Type B pancreatic cell (in vitro differentiated cells): ENCODE measurements around the gene EFCAB6. TPM values are rescaled to one million over a fixed set of nuclear protein-coding genes. Genes with fewer than 3 reads are reported as not detected.

Experiments used
- DNase-seq: peaks from one replicate; pipeline ENCODE4 v3.0.0; 2021; ENCODE audit warnings: mixed read lengths; ENCODE audit not compliant: unreplicated experiment; ENCODE audit errors: extremely low spot score
- H3K27ac Mint-ChIP-seq: 2 replicates; pipeline ENCODE4 v1.8.0; 2021; ENCODE audit warnings: mild to moderate bottlenecking, mixed read lengths
- H3K27me3 Mint-ChIP-seq: 2 replicates; pipeline ENCODE4 v1.8.0; 2021; ENCODE audit warnings: mixed read lengths
- H3K36me3 Mint-ChIP-seq: 2 replicates; pipeline ENCODE4 v1.8.0; 2021; ENCODE audit warnings: mixed read lengths
- H3K4me1 Mint-ChIP-seq: one replicate; pipeline ENCODE4 v1.8.0; 2021; ENCODE audit warnings: mixed read lengths; ENCODE audit not compliant: unreplicated experiment
- H3K4me3 Mint-ChIP-seq: 2 replicates; pipeline ENCODE4 v1.8.0; 2021; ENCODE audit warnings: mild to moderate bottlenecking, mixed read lengths
- H3K9me3 Mint-ChIP-seq: 2 replicates; pipeline ENCODE4 v1.8.0; 2021; ENCODE audit warnings: mixed read lengths
- total RNA-seq: library from RNA; stranded (reverse); gene quantifications from 2 replicates; pipeline ENCODE4 v1.2.1, GENCODE V29; 2021; ENCODE audit warnings: low replicate concordance
- TF ChIP-seq, protein P1 (sequence below): fragments of 200-600 bp; sonication (generic); conservative IDR thresholded peaks from 2 replicates; pipeline ENCODE4 v1.5.0; 2021; ENCODE audit warnings: antibody characterized with exemption, mild to moderate bottlenecking

Gene EFCAB6
- total RNA-seq, 1 donor from 2014 or later = 5.3 TPM

DNA sequence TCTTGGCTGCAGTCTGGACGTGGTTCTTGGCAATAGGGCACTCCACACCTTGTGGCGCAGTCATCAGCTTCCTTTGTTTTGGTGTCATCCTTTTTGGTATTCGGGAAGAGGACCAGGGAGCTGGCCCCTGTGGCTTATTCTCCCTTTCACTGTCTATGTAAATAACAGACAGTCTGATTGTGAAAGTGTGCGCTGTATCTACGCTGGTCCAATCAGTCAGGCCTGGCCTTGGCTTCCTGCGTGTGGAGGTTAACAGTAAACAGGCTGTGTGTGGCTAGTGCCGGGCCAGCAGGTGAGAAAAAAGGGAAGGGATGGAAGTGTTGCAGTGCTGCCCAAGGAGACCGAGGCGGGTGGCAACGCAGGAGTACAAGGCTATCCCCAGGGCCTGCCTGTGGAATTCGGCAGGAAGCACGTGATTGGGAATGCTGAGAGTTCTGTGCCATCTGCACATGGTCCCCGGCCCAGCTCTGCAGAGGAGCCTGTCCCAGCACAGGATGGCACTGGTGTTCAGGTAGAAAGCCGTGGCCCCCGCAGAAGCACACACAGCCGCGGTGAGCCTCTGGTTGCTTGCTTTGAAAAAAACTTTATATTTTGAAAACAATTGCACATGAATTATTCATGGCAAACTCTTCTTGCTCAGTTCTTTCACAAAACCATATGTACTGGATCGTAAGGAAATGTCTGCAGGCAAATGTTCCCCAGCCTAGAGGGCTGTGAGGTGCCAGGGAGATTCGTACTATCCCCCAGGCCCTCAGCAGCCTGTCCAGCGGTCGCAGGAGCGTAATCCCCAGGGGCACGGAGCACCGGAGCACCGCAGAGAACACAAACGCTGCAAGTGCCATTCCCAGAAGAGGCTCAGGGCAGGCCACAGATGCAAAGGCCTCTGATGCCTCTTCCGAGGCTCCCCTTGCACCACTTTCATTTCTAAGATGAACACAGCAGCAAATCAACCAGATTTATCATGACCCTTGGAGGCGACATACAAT, 174.5 kb downstream of the EFCAB6 start:
- no peak overlapping the region for H3K27ac Mint-ChIP-seq
- no peaks in the 10 kb centered on the region for H3K4me1 Mint-ChIP-seq
- H3K4me3 Mint-ChIP-seq = no peak overlapping the region
- no peaks in the 10 kb centered on the region for H3K27me3 Mint-ChIP-seq
- H3K9me3 Mint-ChIP-seq = peaks cover 6% of the 10 kb centered on the region
- peaks cover 5% of the 10 kb centered on the region for H3K36me3 Mint-ChIP-seq
- TF ChIP-seq, protein P1, sequence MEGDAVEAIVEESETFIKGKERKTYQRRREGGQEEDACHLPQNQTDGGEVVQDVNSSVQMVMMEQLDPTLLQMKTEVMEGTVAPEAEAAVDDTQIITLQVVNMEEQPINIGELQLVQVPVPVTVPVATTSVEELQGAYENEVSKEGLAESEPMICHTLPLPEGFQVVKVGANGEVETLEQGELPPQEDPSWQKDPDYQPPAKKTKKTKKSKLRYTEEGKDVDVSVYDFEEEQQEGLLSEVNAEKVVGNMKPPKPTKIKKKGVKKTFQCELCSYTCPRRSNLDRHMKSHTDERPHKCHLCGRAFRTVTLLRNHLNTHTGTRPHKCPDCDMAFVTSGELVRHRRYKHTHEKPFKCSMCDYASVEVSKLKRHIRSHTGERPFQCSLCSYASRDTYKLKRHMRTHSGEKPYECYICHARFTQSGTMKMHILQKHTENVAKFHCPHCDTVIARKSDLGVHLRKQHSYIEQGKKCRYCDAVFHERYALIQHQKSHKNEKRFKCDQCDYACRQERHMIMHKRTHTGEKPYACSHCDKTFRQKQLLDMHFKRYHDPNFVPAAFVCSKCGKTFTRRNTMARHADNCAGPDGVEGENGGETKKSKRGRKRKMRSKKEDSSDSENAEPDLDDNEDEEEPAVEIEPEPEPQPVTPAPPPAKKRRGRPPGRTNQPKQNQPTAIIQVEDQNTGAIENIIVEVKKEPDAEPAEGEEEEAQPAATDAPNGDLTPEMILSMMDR = no peak
- DNase-seq = peak; percentile 48

DNA sequence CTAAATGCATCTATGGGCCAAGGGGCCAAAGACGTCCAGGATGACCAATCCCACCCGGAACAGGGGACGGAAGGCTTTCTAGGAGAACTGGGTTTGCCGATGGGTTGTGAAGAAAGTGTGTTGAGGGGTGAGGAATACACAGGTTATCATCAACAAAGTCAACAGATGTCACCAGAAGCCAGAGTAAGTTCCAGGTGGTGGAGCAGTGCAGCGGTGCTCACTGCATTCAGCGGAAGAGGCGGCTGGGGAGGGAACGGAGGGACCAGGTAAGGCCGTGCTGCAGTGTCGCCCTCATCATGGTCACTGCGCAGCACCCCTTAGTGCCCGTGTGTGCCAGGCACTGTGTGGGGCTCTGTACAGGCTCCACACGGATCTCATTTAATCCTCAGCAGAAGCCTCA, 176.0 kb downstream of the EFCAB6 start:
- Mint-ChIP-seq H3K27me3 (no peaks in the 10 kb centered on the region), H3K4me1 (no peaks in the 10 kb centered on the region), H3K9me3 (peaks cover 6% of the 10 kb centered on the region), H3K36me3 (peaks cover 5% of the 10 kb centered on the region), H3K4me3 (no peak overlapping the region), H3K27ac (no peak overlapping the region)
- no peak for DNase-seq
- TF ChIP-seq, protein P1 = no peak

DNA sequence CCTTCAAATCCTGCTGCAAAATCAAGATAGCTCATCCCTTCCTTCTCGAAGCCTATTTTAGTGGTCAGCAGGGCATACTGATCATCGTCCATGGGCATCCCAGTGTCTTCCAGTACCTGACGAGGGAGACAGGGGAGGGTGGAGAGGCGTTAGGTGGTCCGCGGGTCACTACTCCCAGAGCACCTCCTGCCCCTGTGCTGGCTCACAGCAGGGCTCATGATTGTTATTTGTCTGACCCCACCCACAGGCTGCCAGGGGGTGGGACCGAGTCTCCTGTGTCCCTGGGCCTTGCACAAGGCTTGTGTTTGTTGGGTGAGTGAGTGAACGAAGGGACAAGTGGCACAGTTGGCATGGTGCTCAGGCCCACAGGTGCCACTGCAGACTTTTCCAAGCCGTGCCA, 177.0 kb downstream of the EFCAB6 start:
- H3K4me3 Mint-ChIP-seq = no peak overlapping the region
- H3K4me1 Mint-ChIP-seq = no peaks in the 10 kb centered on the region
- no peaks in the 10 kb centered on the region for H3K27me3 Mint-ChIP-seq
- peaks cover 6% of the 10 kb centered on the region for H3K9me3 Mint-ChIP-seq
- TF ChIP-seq, protein P1 = no peak
- H3K36me3 Mint-ChIP-seq = peaks cover 5% of the 10 kb centered on the region
- no peak for DNase-seq
- H3K27ac Mint-ChIP-seq = no peak overlapping the region

DNA sequence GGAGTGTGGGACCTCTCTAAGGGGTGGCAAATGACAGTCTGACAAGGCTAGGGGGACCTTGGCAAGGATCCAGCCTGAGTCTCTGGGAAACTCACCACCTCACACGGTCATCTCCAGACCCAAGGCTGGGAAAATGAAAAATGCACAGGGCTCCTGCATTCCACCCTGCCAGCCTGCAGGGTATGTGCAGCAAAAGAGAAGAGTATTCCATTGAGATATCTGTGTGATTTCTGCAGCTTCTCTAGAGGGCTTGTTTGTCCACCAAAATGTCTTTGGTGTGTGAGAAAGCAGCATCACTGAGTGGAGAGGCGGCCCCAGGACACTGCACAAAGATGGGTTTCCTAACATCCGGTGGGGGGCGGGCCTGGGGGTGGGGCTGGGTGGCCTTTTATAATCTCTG, 177.8 kb downstream of the EFCAB6 start:
- TF ChIP-seq, protein P1 = no peak
- H3K27me3 Mint-ChIP-seq = no peaks in the 10 kb centered on the region
- H3K36me3 Mint-ChIP-seq = no peaks in the 10 kb centered on the region
- H3K4me3 Mint-ChIP-seq = no peak overlapping the region
- H3K4me1 Mint-ChIP-seq = no peaks in the 10 kb centered on the region
- no peaks in the 10 kb centered on the region for H3K9me3 Mint-ChIP-seq
- H3K27ac Mint-ChIP-seq = no peak overlapping the region
- no peak for DNase-seq

DNA sequence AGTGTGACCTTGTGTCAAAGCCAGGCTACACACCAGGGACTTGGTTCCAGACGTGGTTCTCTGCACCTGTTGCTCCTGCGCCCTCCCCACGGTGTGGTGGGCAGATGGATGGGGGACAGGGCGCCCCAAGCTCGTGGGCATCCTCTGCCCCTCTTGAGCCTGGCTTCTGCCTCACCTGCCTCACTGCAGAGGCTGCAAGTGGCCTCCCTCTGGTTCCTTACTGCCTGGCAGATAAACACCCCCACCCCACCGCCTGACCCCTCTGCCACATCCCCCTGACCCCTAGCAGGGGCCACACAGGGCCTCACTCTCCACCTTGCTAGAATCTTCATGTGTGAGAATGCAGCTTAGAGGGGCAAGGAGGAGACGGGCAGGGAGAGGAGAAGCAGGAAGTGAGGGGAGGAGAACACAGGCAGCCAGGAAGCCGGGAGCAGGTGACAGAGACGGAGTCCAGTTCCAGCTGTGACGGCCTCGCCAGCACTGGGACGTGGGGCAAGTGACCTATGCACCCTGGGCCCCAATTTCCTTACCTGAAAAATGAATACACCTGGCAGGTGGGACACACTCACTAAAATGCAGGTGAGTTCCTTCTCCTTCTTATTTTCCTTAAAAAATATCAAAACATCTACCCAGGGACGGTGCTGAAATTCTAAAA, 178.3 kb downstream of the EFCAB6 start:
- no peaks in the 10 kb centered on the region for H3K4me1 Mint-ChIP-seq

More for the DNA sequence above, 178.3 kb downstream of the EFCAB6 start:
- Mint-ChIP-seq H3K4me3 (no peak overlapping the region), H3K9me3 (no peaks in the 10 kb centered on the region), H3K36me3 (no peaks in the 10 kb centered on the region), H3K27me3 (no peaks in the 10 kb centered on the region), H3K27ac (no peak overlapping the region)
- DNase-seq = no peak
- TF ChIP-seq, protein P1 = no peak
